NT2/D1 (cell line): ENCODE results near the gene SHISA7.
"Not testable (repeated sequence)": the region's sequence is repeated elsewhere in the genome, so short reads cannot be mapped to it uniquely, and the experiment has no call there.

Experiments used
- DNase-seq: peaks from one replicate; pipeline ENCODE4 v3.0.0-alpha.2; 2011; ENCODE audit warnings: low read depth, low spot score
- H3K27me3 ChIP-seq: 2 replicates; pipeline ENCODE4 v1.6.0; 2011; ENCODE audit warnings: mild to moderate bottlenecking; ENCODE audit not compliant: insufficient read length, insufficient read depth
- H3K36me3 ChIP-seq: 2 replicates; pipeline ENCODE4 v1.6.1; 2011; ENCODE audit warnings: mild to moderate bottlenecking, low read length, mixed read lengths; ENCODE audit not compliant: insufficient read depth, insufficient read length
- H3K4me1 ChIP-seq: 2 replicates; pipeline ENCODE4 v1.5.1; 2011; ENCODE audit not compliant: insufficient read depth, insufficient read length
- H3K4me3 ChIP-seq: 2 replicates; pipeline ENCODE4 v1.5.1; 2011; ENCODE audit warnings: low read depth; ENCODE audit not compliant: insufficient read length
- H3K9ac ChIP-seq: 2 replicates; pipeline ENCODE4 v1.6.0; 2011; ENCODE audit warnings: low read depth; ENCODE audit not compliant: insufficient read length
- H3K9me3 ChIP-seq: 2 replicates; pipeline ENCODE4 v1.5.1; 2011; ENCODE audit warnings: mild to moderate bottlenecking, low read length; ENCODE audit not compliant: insufficient read depth
- SUZ12 ChIP-seq: IDR thresholded peaks from 2 replicates; pipeline ENCODE4 v1.6.1; 2011; ENCODE audit not compliant: insufficient read length, insufficient read depth; ENCODE audit errors: extremely low read depth
- YY1 ChIP-seq: IDR thresholded peaks from 2 replicates; pipeline ENCODE4 v1.6.1; 2011; ENCODE audit not compliant: insufficient read length, insufficient read depth
- ZNF274 ChIP-seq: IDR thresholded peaks from 2 replicates; pipeline ENCODE4 v1.6.1; 2011; ENCODE audit warnings: mild to moderate bottlenecking, low read depth, low read length

SHISA7 gene

GRCh38 chr19:55419103-55419502, 24.0 kb downstream of the SHISA7 start:
- TF ChIP-seq ZNF274 = no peak
- TF ChIP-seq YY1 = no peak
- no peak for TF ChIP-seq SUZ12
- DNase-seq = no peak
- no peaks in the 10 kb centered on the region for H3K36me3 ChIP-seq

GRCh38 chr19:55418185-55418584, 24.9 kb downstream of the SHISA7 start:
- H3K9ac ChIP-seq = no peak overlapping the region
- no peaks in the 10 kb centered on the region for H3K4me1 ChIP-seq
- H3K27me3 ChIP-seq = peaks cover 10% of the 10 kb centered on the region
- peaks cover 10% of the 10 kb centered on the region; the same call in 1 of the 2 replicates for H3K9me3 ChIP-seq
- no peaks in the 10 kb centered on the region for H3K36me3 ChIP-seq
- TF ChIP-seq YY1 = no peak
- no peak for TF ChIP-seq ZNF274
- no peak for TF ChIP-seq SUZ12
- no peak overlapping the region for H3K4me3 ChIP-seq
- DNase-seq = peak; percentile 70

More at GRCh38 chr19:55419103-55419502, 24.0 kb downstream of the SHISA7 start:
- no peak overlapping the region for H3K9ac ChIP-seq
- H3K9me3 ChIP-seq = peaks cover 10% of the 10 kb centered on the region; the same call in 1 of the 2 replicates
- H3K27me3 ChIP-seq = peaks cover 10% of the 10 kb centered on the region
- no peak overlapping the region for H3K4me3 ChIP-seq
- H3K4me1 ChIP-seq = no peaks in the 10 kb centered on the region

DNA sequence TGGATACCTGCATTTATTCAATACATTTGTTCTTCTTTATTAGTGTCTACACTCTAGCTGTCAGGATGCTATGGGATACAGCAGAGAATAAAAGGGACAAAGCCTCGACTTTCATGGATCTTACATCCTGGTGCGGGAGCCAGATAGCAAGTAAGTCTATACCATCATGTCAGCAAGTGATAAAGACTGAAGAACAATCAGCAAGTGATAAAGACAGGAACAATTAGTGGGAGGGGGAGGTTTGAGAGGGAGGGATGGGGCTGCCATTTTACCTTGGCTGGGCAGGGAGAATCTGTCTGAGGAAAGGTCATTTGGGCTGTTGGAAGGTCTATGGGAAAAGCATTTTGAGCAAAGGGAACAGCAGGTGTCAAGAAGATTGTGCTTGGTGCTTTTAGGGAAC, 32.9 kb downstream of the SHISA7 start:
- H3K27me3 ChIP-seq = no peaks in the 10 kb centered on the region
- H3K4me1 ChIP-seq = peaks cover 8% of the 10 kb centered on the region
- H3K36me3 ChIP-seq = peaks cover 17% of the 10 kb centered on the region
- H3K9me3 ChIP-seq = peaks cover 18% of the 10 kb centered on the region; the same call in 1 of the 2 replicates
- DNase-seq = no peak
- no peak for TF ChIP-seq ZNF274
- no peak for TF ChIP-seq SUZ12
- no peak for TF ChIP-seq YY1
- H3K9ac ChIP-seq = no peak overlapping the region
- H3K4me3 ChIP-seq = no peak overlapping the region

- not testable (repeated sequence) for DNase-seq, H3K4me3 ChIP-seq, H3K27me3 ChIP-seq, H3K9ac ChIP-seq, H3K4me1 ChIP-seq
- H3K9me3 ChIP-seq = peaks cover 18% of the 10 kb centered on the region; the same call in 1 of the 2 replicates
- H3K36me3 ChIP-seq = peaks cover 23% of the 10 kb centered on the region
These were observed 33.9 kb downstream of the SHISA7 start for GRCh38 chr19:55409179-55409578.

DNA sequence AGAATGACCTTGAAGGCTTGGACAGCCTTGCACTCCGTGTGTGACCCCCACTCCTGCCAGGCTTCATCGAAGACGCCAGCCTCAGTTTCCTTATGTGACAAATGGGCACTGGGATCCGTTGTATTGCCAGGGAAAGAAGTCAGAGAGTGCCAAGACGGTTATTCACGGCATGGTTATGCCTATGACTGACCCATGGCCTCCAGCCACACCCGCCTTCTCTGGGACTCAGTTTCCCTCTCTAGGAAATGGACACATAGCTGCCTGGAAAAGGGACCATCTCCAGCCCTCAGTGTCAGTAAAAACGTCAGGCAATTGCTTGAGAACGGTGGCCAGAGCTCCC, 34.6 kb downstream of the SHISA7 start:
- DNase-seq = no peak
- Histone ChIP-seq H3K9ac (no peak overlapping the region), H3K9me3 (peaks cover 18% of the 10 kb centered on the region; the same call in 1 of the 2 replicates), H3K36me3 (peaks cover 28% of the 10 kb centered on the region), H3K27me3 (no peaks in the 10 kb centered on the region), H3K4me1 (peaks cover 8% of the 10 kb centered on the region), H3K4me3 (peak overlapping the region; percentile 9)
- TF ChIP-seq SUZ12 (no peak), YY1 (no peak), ZNF274 (no peak)

- no peak for TF ChIP-seq SUZ12
- no peak for TF ChIP-seq ZNF274
- TF ChIP-seq YY1 = peak; percentile 63
- H3K27me3 ChIP-seq = no peaks in the 10 kb centered on the region
- H3K36me3 ChIP-seq = peaks cover 34% of the 10 kb centered on the region
- peak; percentile 94 for DNase-seq
- H3K4me3 ChIP-seq = peak overlapping the region; percentile 78
- peak overlapping the region; percentile 97 for H3K9ac ChIP-seq
- peaks cover 8% of the 10 kb centered on the region for H3K4me1 ChIP-seq
- peaks cover 18% of the 10 kb centered on the region; the same call in 1 of the 2 replicates for H3K9me3 ChIP-seq
These were observed 35.1 kb downstream of the SHISA7 start for GRCh38 chr19:55407800-55408532.

DNA sequence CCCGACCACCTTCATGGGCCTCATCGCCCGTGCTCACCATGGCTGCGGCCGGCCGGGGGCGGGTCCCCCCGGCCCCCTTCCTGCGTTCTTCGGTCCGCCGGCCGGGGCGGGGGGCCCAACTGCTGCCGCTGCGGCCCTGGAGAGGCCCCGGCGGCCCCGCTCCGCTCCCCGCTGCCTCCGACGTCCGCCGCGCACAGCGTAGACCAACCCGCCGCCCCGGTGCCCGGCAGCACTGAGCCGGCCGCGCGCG, 35.6 kb downstream of the SHISA7 start, which contains the start of gene UBE2S:
UBE2S (minus strand) TSS at position 239 of the 250 bp plus-strand sequence; CDS start at position 40, 199 bp downstream.
- DNase-seq, H3K27me3 ChIP-seq: not testable (repeated sequence)
- Histone ChIP-seq H3K9ac (peak within 1 kb of the TSS; percentile 97), H3K4me3 (peak within 1 kb of the TSS; percentile 78), H3K4me1 (peaks cover 10% of the 10 kb centered on the region), H3K9me3 (peaks cover 18% of the 10 kb centered on the region; the same call in 1 of the 2 replicates), H3K36me3 (peaks cover 39% of the 10 kb centered on the region)
